MV-4-11 (cell line): ENCODE data around the gene SCGB3A1.

Experiments
- DNase-seq: peaks from one replicate; lab custom pipeline; 2025; lab: John Stamatoyannopoulos, UW

The SCGB3A1 gene

GRCh38 chr5:180586870-180587269 is 4.4 kb downstream of the SCGB3A1 start:
- DNase-seq = peak; percentile 10

GRCh38 chr5:180586204-180586603 is 5.1 kb downstream of the SCGB3A1 start:
- DNase-seq = no peak

- DNase-seq = no peak
Measured at GRCh38 chr5:180583738-180584137, 7.6 kb downstream of the SCGB3A1 start.

- DNase-seq = no peak
Measured at GRCh38 chr5:180580681-180581080, 10.6 kb downstream of the SCGB3A1 start.

GRCh38 chr5:180575571-180575970 is 15.7 kb downstream of the SCGB3A1 start:
- DNase-seq = no peak

GRCh38 chr5:180568914-180569313 is 22.4 kb downstream of the SCGB3A1 start:
- no peak for DNase-seq

GRCh38 chr5:180563994-180564393 is 27.3 kb downstream of the SCGB3A1 start:
- DNase-seq = no peak

- no peak for DNase-seq
Measured at GRCh38 chr5:180558232-180558631, 33.1 kb downstream of the SCGB3A1 start.

- no peak for DNase-seq
Measured at GRCh38 chr5:180557217-180557809, 34.0 kb downstream of the SCGB3A1 start.

- no peak for DNase-seq
Measured at GRCh38 chr5:180555168-180555921, 36.0 kb downstream of the SCGB3A1 start.

- peak; percentile 19 for DNase-seq
Measured at GRCh38 chr5:180553530-180553929, 37.8 kb downstream of the SCGB3A1 start.

- DNase-seq = no peak
Measured at GRCh38 chr5:180548563-180548962, 42.7 kb downstream of the SCGB3A1 start.

- DNase-seq = no peak
Measured at GRCh38 chr5:180545248-180545647, 46.1 kb downstream of the SCGB3A1 start.

- no peak for DNase-seq
Measured at GRCh38 chr5:180541710-180542109, 49.6 kb downstream of the SCGB3A1 start.
